ENCODE data around the gene ASB15. TPM values are rescaled to one million over a fixed set of nuclear protein-coding genes. Genes with fewer than 3 reads are reported as not detected.
"Not testable (repeated sequence)": the region's sequence is repeated elsewhere in the genome, so short reads cannot be mapped to it uniquely, and the experiment has no call there.

ASB15 gene
- total RNA-seq: not detected
- polyA plus RNA-seq: under 1 TPM in 1 of 3 donors, not detected in 2; 0.03 TPM
- long read RNA-seq, donor 1: 0 reads
- long read RNA-seq, donor 2: 0 reads

GRCh38 chr7:123601530-123601929 lies at the start of gene ASB15:
ASB15 (plus strand) TSS chr7:123601821; CDS start chr7:123614503, 12,682 bp downstream.
- DNase-seq: no peak
- Histone ChIP-seq H3K27me3 (replicated peaks in 1 of 7) (no peaks in the 10 kb centered on the region), H3K9me3 (no peaks in the 10 kb centered on the region), H3K27ac (no peak within 1 kb of the TSS), H3K4me3 (no peak within 1 kb of the TSS), H3K4me1 (no peaks in the 10 kb centered on the region), H3K36me3 (no peaks in the 10 kb centered on the region)
- no peak for TF ChIP-seq CTCF (IDR thresholded peaks at IDR 0.05 in 8 of 11, conservative IDR thresholded peaks at IDR 0.05 in 3 of 11)
- TF ChIP-seq POLR2AphosphoS5 (IDR thresholded peaks at IDR 0.05): no peak
- no peak for TF ChIP-seq POLR2A (IDR thresholded peaks at IDR 0.05)
- 79 to 88% (median 82%) methylated on average over 4 of the region's 4 CpGs for WGBS, 5 donors
- intact Hi-C loops (cut with DNase I; ENCODE audit: low total_unique reads): no loop called here

GRCh38 chr7:123552134-123552533 lies 49.5 kb upstream of the ASB15 start:
- H3K4me3 ChIP-seq; H3K27me3 ChIP-seq (replicated peaks in 1 of 7); H3K9me3 ChIP-seq; intact Hi-C loops (cut with DNase I; ENCODE audit: low total_unique reads); DNase-seq; H3K27ac ChIP-seq: not testable (repeated sequence)
- H3K36me3 ChIP-seq: peaks cover 0 to 80% (median 16%) of the 10 kb centered on the region in 6 donors
- H3K4me1 ChIP-seq: peaks cover 6 to 75% (median 39%) of the 10 kb centered on the region in 6 donors

GRCh38 chr7:123552641-123553040 lies 49.0 kb upstream of the ASB15 start:
- DNase-seq: no peak
- no peak for TF ChIP-seq POLR2AphosphoS5 (IDR thresholded peaks at IDR 0.05)
- no peak for TF ChIP-seq POLR2A (IDR thresholded peaks at IDR 0.05)
- TF ChIP-seq CTCF (IDR thresholded peaks at IDR 0.05 in 8 of 11, conservative IDR thresholded peaks at IDR 0.05 in 3 of 11): no peak
- Histone ChIP-seq H3K4me1 (peaks cover 6 to 72% (median 40%) of the 10 kb centered on the region in 6 donors), H3K27me3 (replicated peaks in 1 of 7) (no peaks in the 10 kb centered on the region), H3K36me3 (peaks cover 0 to 75% (median 13%) of the 10 kb centered on the region in 6 donors), H3K9me3 (peaks cover 0 to 4% (median 0%) of the 10 kb centered on the region in 8 donors), H3K27ac (no peak overlapping the region), H3K4me3 (no peak overlapping the region)
- WGBS, 5 donors: 93 to 99% (median 97%) methylated on average over 2 of the region's 2 CpGs
- intact Hi-C loops (cut with DNase I; ENCODE audit: low total_unique reads): no loop called here

- intact Hi-C loops (cut with DNase I; ENCODE audit: low total_unique reads): no loop called here
- no peak for TF ChIP-seq POLR2AphosphoS5 (IDR thresholded peaks at IDR 0.05)
- TF ChIP-seq CTCF (IDR thresholded peaks at IDR 0.05 in 8 of 11, conservative IDR thresholded peaks at IDR 0.05 in 3 of 11): no peak
- no peak for TF ChIP-seq POLR2A (IDR thresholded peaks at IDR 0.05)
- Histone ChIP-seq H3K27ac (no peak overlapping the region), H3K27me3 (replicated peaks in 1 of 7) (no peaks in the 10 kb centered on the region), H3K9me3 (peaks cover 0 to 4% (median 0%) of the 10 kb centered on the region in 8 donors), H3K36me3 (peaks cover 0 to 70% (median 13%) of the 10 kb centered on the region in 6 donors), H3K4me3 (no peak overlapping the region), H3K4me1 (peaks cover 6 to 70% (median 38%) of the 10 kb centered on the region in 6 donors)
- 84 to 94% (median 88%) methylated on average over 3 of the region's 3 CpGs for WGBS, 5 donors
- DNase-seq: no peak
Observed at GRCh38 chr7:123553159-123553558, 48.5 kb upstream of the ASB15 start.

- intact Hi-C loops (cut with DNase I; ENCODE audit: low total_unique reads): no loop called here
- TF ChIP-seq POLR2A (IDR thresholded peaks at IDR 0.05) (no peak), POLR2AphosphoS5 (IDR thresholded peaks at IDR 0.05) (no peak), CTCF (IDR thresholded peaks at IDR 0.05 in 8 of 11, conservative IDR thresholded peaks at IDR 0.05 in 3 of 11) (no peak)
- Histone ChIP-seq H3K9me3 (peaks cover 0 to 4% (median 0%) of the 10 kb centered on the region in 8 donors), H3K4me3 (no peak overlapping the region), H3K4me1 (peaks cover 6 to 57% (median 39%) of the 10 kb centered on the region in 6 donors), H3K36me3 (peaks cover 0 to 48% (median under 1%) of the 10 kb centered on the region in 6 donors), H3K27me3 (replicated peaks in 1 of 7) (no peaks in the 10 kb centered on the region), H3K27ac (no peak overlapping the region)
- DNase-seq: no peak
Observed at GRCh38 chr7:123555484-123555883, 46.1 kb upstream of the ASB15 start.

Data from spleen (tissue), 13 donors.